ENCODE data around the gene CTIF. TPM values are rescaled to one million over a fixed set of nuclear protein-coding genes. Genes with fewer than 3 reads are reported as not detected.

Gene CTIF
- polyA plus RNA-seq, 1 of the 3 experiments (the other 2 are of a cell fraction) = 47.2 TPM

DNA sequence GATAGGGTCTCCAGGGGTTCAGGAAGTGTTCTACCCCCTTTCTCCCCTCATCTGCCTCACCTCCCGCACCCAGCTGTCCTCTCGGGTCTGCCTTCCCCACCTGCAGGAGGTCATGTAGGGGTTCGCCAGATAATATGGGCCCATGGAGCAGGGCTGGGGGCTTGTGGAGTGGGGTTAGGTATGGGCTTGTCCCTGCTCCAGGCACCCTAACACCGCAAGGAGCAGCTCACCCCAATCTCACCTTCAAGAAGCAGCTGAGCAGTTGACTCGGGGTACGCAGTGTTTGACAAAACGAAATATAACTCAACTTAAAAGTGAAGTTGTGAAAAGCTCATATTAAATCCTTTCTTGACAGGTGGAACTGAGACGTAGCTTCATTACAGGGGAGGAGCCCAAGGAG is 99.6 kb downstream of the CTIF start:
- TF ChIP-seq GATA2 (CRISPR knock-in tag; IDR thresholded peaks at IDR 0.05) (no peak), ZBTB33 (IDR thresholded peaks at IDR 0.05; ENCODE audit: borderline replicate concordance, low read depth) (no peak), SMC3 (IDR thresholded peaks at IDR 0.05; ENCODE audit: low read depth, low read length) (no peak), RFX5 (IDR thresholded peaks at IDR 0.05; ENCODE audit: low read length) (no peak), POLR2AphosphoS5 (IDR thresholded peaks at IDR 0.05; ENCODE audit: low read depth, low read length) (no peak), RAD21 (IDR thresholded peaks at IDR 0.05; ENCODE audit: low read length) (no peak), CHD2 (IDR thresholded peaks at IDR 0.05; ENCODE audit: low read length, partially characterized antibody) (no peak), MEF2A (IDR thresholded peaks at IDR 0.05; ENCODE audit: borderline replicate concordance, low read depth) (no peak), PBX3 (IDR thresholded peaks at IDR 0.05) (no peak), TCF12 (IDR thresholded peaks at IDR 0.05) (no peak), FOXM1 (IDR thresholded peaks at IDR 0.05; ENCODE audit: low read depth) (no peak), RCOR1 (IDR thresholded peaks at IDR 0.05; ENCODE audit: low read length) (no peak), NFIC (IDR thresholded peaks at IDR 0.05; ENCODE audit: borderline replicate concordance) (no peak), RXRA (IDR thresholded peaks at IDR 0.05; ENCODE audit: borderline replicate concordance, low read depth) (no peak), REST (IDR thresholded peaks at IDR 0.05; ENCODE audit: low read depth, low read length) (no peak), FOSL2 (IDR thresholded peaks at IDR 0.05; ENCODE audit: borderline replicate concordance, low read depth) (no peak), NRF1 (IDR thresholded peaks at IDR 0.05; ENCODE audit: low read depth, low read length) (no peak), JUND (IDR thresholded peaks at IDR 0.05) (no peak)
- TF ChIP-seq, protein P1, sequence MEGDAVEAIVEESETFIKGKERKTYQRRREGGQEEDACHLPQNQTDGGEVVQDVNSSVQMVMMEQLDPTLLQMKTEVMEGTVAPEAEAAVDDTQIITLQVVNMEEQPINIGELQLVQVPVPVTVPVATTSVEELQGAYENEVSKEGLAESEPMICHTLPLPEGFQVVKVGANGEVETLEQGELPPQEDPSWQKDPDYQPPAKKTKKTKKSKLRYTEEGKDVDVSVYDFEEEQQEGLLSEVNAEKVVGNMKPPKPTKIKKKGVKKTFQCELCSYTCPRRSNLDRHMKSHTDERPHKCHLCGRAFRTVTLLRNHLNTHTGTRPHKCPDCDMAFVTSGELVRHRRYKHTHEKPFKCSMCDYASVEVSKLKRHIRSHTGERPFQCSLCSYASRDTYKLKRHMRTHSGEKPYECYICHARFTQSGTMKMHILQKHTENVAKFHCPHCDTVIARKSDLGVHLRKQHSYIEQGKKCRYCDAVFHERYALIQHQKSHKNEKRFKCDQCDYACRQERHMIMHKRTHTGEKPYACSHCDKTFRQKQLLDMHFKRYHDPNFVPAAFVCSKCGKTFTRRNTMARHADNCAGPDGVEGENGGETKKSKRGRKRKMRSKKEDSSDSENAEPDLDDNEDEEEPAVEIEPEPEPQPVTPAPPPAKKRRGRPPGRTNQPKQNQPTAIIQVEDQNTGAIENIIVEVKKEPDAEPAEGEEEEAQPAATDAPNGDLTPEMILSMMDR (IDR thresholded peaks at IDR 0.05) = no peak
- H3K9me2 ChIP-seq = no peaks in the 10 kb centered on the region
- H3K4me3 ChIP-seq (ENCODE audit: low read depth in 2 of 2, low read length in 1 of 2) = no peak overlapping the region
- no peak overlapping the region for H2AFZ ChIP-seq (ENCODE audit: low read depth)
- DNase-seq = no peak
- no peak overlapping the region for H3K27ac ChIP-seq (ENCODE audit: low read depth in 2 of 2, low read length in 1 of 2)
- H3K9ac ChIP-seq = no peak overlapping the region
- H3K79me2 ChIP-seq (ENCODE audit: insufficient read depth) = peaks cover 85% of the 10 kb centered on the region; the same call in 1 of the 2 replicates
- H3K9me3 ChIP-seq = no peaks in the 10 kb centered on the region
- no peaks in the 10 kb centered on the region for H3F3A ChIP-seq (replicated peaks; ENCODE audit: insufficient read depth)
- WGBS (ENCODE audit: low lambda C conversion rate) = 94% methylated on average over 8 of the region's 8 CpGs
- ChIA-PET CTCF (interaction anchor here (0.6 kb wide), 1 partner anchor 1436 kb away, joined by 3 read pairs; no protein-coding TSS in a partner anchor), POLR2A (interaction anchor here (0.8 kb wide), 1 partner anchor 10 kb away, joined by 3 read pairs; no protein-coding TSS in a partner anchor)
- H3K36me3 ChIP-seq (replicated peaks in 1 of 2; ENCODE audit: control insufficient read depth in 1 of 2, insufficient read depth in 2 of 2, low read length in 1 of 2) = peaks cover 28 to 36% of the 10 kb centered on the region in 2 experiments
- no peak overlapping the region for H3K4me2 ChIP-seq
- no peaks in the 10 kb centered on the region for H3K27me3 ChIP-seq (ENCODE audit: insufficient read depth)
- H3K4me1 ChIP-seq (ENCODE audit: control insufficient read depth in 1 of 2, insufficient read depth in 2 of 2, low read depth in 1 of 2, low read length in 1 of 2) = peaks cover 3 to 5% of the 10 kb centered on the region in 2 experiments; a peak in 2 of 4 replicates
- peaks cover 3% of the 10 kb centered on the region; the same call in 1 of the 2 replicates for H4K20me1 ChIP-seq (ENCODE audit: insufficient read depth)

Measured in SK-N-SH (cell line).